ENCODE data around the gene CNDP2.

- no peak for TF ChIP-seq CTCF (IDR thresholded peaks at IDR 0.05; ENCODE audit: poor library complexity)
- TF ChIP-seq EZH2 (IDR thresholded peaks at IDR 0.05; ENCODE audit: borderline replicate concordance) = no peak
Observed at GRCh38 chr18:74463983-74464382, 32.2 kb upstream of the CNDP2 start.

Data from hepatocyte (in vitro differentiated cells).